ENCODE measurements around the gene STBD1.

GRCh38 chr4:76277667-76278066 lies 28.9 kb upstream of the STBD1 start:
- TF ChIP-seq CTCF (IDR thresholded peaks at IDR 0.05): no peak
- no peak for TF ChIP-seq POLR2A (IDR thresholded peaks at IDR 0.05)
- no peak for TF ChIP-seq EP300 (IDR thresholded peaks at IDR 0.05)

All from gastroesophageal sphincter (tissue), 3 donors.